GM13976 (cell line): Measurements from ENCODE around the gene RAB40C.

ENCODE experiments used
- DNase-seq: peaks from one replicate; pipeline ENCODE4 v3.0.0; 2012; ENCODE audit warnings: low spot score
- in situ Hi-C: fragments of 300-500 bp; cut with MboI; formaldehyde crosslinking; loops from one replicate; pipeline ENCODE4 v1.12.0; 2022; ENCODE audit warnings: low sequenced_read_pairs, mixed read lengths, inconsistent platforms; ENCODE audit not compliant: unreplicated experiment
- TF ChIP-seq, protein P1 (sequence below): IDR thresholded peaks from 2 replicates; pipeline ENCODE4 v1.5.1; 2012; ENCODE audit warnings: borderline replicate concordance, mild to moderate bottlenecking; ENCODE audit not compliant: insufficient read depth; ENCODE audit errors: extremely low read depth, missing control alignments, control extremely low read depth

RAB40C gene

DNA sequence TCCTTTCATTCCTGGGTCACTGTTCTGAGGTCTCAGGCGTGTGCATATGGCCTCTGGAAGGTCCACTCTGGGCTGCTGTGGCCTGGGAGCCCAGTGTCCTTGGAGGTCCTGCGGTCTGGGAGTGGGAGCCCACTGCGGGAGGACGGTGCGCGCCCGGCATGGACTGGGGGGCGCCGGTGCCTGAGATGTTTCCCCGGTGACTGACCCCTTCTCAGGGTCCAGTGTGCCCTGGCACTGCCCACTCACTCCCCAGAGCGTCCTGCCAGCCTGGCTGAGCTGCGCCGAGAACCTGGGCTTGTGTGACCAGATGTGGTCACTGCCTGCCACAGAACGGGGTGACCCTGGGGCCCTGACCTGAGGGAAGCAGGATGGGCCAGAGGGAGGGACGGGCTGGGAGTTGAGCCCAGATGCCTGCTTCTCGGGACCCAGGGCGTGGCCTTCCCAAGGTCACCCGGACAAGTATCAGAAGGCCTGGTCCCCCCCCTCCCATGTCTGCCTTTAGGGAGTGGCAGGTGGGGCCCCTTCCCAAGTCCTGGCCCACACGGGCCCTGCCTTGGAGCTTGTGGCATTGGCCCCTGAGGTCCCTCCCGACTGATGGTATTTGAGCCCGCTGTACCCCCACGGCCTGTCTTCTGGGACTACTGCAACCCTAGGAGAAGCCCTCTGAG, 84.5 kb downstream of the RAB40C start:
- TF ChIP-seq, protein P1, sequence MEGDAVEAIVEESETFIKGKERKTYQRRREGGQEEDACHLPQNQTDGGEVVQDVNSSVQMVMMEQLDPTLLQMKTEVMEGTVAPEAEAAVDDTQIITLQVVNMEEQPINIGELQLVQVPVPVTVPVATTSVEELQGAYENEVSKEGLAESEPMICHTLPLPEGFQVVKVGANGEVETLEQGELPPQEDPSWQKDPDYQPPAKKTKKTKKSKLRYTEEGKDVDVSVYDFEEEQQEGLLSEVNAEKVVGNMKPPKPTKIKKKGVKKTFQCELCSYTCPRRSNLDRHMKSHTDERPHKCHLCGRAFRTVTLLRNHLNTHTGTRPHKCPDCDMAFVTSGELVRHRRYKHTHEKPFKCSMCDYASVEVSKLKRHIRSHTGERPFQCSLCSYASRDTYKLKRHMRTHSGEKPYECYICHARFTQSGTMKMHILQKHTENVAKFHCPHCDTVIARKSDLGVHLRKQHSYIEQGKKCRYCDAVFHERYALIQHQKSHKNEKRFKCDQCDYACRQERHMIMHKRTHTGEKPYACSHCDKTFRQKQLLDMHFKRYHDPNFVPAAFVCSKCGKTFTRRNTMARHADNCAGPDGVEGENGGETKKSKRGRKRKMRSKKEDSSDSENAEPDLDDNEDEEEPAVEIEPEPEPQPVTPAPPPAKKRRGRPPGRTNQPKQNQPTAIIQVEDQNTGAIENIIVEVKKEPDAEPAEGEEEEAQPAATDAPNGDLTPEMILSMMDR: no peak
- no peak for DNase-seq
- in situ Hi-C loops: no loop called here

DNA sequence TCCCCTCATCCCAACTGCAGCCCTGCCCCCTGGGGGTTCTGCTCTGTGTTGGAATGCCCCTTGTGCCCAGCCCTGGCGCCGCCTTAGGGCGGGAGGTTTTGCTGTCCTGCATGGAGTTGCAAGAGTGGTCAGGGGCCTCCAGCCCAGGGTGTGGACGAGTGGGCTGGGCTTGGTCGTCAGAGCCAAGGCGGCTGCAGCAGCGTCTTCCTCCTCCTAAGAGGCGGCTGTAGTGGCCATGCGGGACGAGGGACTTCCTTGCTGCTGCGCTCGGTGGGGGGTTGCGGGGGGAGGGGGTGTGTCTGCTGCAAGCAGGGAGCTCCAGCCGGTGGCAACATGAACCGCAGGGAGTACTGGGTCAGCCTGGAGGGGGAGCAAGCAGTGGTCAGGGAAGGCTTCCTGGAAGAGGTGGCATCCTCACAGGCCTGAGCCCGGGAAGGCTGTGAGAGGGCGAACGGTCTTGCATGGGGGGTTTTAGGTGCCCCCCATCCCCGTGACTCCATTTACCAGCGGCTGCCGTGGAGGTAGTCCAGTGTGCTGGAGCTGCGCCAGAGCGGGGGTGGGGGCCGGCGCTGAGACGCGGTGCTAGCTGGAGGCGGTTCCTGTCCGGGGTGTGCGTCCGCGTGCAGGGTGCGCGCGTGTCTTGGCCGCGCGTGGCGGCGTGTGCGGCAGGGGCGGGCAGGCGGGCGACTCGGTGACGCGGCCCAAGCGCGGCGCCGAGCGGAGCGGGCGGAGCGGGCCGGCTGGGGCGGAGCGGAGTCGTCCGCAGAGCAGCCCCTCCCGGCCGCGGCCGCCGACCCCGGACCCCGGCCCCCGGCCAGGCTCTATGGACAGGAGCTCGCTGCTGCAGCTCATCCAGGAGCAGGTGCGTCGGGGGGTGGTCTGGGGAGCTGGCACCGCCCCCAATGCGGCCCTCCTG, 85.4 kb downstream of the RAB40C start, which contains the start of gene RHBDL1:
RHBDL1 (plus strand) TSS at position 704 of the 916 bp plus-strand sequence; CDS start at position 824, 120 bp downstream.
- no peak for DNase-seq
- TF ChIP-seq, protein P1: no peak
- in situ Hi-C loops: no loop called here

DNA sequence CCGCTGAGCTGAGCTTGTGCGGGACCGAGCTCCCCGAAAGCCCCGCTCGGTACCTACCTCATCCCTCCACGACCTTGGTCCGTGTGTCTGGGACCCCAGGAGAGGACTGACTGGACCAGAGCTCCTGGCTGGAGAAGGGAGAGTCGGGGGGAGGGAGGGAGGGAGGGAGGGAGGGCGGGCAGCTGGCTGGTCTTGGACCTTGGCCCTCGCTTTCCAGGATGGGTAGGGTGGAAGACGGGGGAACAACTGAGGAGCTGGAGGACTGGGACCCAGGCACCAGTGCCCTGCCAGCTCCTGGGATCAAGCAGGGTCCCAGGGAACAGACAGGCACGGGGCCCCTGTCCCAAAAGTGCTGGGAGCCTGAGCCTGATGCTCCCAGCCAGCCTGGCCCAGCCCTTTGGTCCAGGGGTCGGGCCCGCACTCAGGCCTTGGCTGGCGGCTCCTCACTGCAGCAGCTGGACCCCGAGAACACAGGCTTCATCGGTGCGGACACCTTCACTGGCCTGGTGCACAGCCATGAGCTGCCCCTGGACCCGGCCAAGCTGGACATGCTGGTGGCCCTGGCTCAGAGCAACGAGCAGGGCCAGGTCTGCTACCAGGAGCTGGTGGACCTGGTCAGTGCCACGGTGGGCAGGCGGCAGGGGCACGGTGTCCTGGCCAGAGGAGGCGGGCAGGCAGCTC, 86.2 kb downstream of the RAB40C start:
- in situ Hi-C loops: no loop called here
- TF ChIP-seq, protein P1: no peak
- no peak for DNase-seq

DNA sequence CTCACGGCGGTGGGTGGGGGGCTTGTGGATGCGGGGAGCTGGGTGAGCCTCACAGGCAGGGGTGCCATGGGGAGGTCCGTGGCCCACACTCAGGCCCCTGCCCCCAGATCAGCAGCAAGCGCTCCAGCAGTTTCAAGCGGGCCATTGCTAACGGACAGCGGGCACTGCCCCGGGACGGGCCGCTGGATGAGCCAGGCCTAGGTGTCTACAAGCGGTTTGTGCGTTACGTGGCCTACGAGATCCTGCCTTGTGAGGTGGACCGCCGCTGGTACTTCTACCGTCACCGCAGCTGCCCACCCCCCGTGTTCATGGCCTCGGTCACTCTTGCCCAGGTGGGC, 86.7 kb downstream of the RAB40C start:
- no peak for DNase-seq
- TF ChIP-seq, protein P1: no peak
- in situ Hi-C loops: no loop called here

DNA sequence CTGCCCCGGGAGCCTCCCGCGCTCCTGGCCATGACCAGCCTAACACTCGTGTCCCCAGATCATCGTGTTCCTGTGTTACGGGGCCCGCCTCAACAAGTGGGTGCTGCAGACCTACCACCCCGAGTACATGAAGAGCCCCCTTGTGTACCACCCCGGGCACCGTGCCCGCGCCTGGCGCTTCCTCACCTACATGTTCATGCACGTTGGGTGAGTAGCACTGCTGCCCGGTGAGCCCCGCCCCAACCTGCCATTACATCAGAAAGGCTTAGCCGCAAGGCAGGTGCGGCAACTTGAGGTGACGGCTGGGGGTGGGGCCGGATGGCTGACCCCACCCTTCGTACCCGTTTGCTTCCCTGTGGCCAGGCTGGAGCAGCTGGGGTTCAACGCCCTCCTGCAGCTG, 87.0 kb downstream of the RAB40C start:
- TF ChIP-seq, protein P1: no peak
- DNase-seq: no peak
- in situ Hi-C loops: no loop called here
